IPS DF 6.9 (cell line): ENCODE data around the gene ASB18.

ENCODE experiments used
- DNase-seq: peaks from one replicate; pipeline ENCODE4 v3.0.0-alpha.2; 2013; ENCODE audit warnings: low read depth, low spot score
- H3K27ac ChIP-seq: one replicate; pipeline ENCODE4 v1.5.1; 2013; ENCODE audit warnings: low read length, control low read depth
- H3K27me3 ChIP-seq: 2 replicates; pipeline ENCODE4 v1.6.1; 2013; ENCODE audit warnings: mild to moderate bottlenecking, low read length; ENCODE audit not compliant: control insufficient read depth, insufficient read depth
- H3K36me3 ChIP-seq: 2 replicates; pipeline ENCODE4 v1.6.1; 2013; ENCODE audit warnings: low read length; ENCODE audit not compliant: control insufficient read depth, insufficient read depth
- H3K4me1 ChIP-seq: 2 replicates; pipeline ENCODE4 v1.6.1; 2013; ENCODE audit warnings: low read length; ENCODE audit not compliant: control insufficient read depth, insufficient read depth
- H3K4me3 ChIP-seq: 2 replicates; pipeline ENCODE4 v1.5.1; 2013; ENCODE audit warnings: mild to moderate bottlenecking, low read length
- H3K9me3 ChIP-seq: 2 replicates; pipeline ENCODE4 v1.6.1; 2013; ENCODE audit warnings: low read length, inconsistent platforms; ENCODE audit not compliant: control insufficient read depth, insufficient read depth
- WGBS: extraction: QIAGEN DNeasy Blood & Tissue Kit; methylation state at CpG from one replicate; pipeline ENCODE4 v1.1.7; 2013; ENCODE audit warnings: mixed read lengths, missing lambda C conversion rate; ENCODE audit not compliant: insufficient read length, insufficient coverage; 5-methylcytosine and 5-hydroxymethylcytosine counted together

ASB18 gene

DNA sequence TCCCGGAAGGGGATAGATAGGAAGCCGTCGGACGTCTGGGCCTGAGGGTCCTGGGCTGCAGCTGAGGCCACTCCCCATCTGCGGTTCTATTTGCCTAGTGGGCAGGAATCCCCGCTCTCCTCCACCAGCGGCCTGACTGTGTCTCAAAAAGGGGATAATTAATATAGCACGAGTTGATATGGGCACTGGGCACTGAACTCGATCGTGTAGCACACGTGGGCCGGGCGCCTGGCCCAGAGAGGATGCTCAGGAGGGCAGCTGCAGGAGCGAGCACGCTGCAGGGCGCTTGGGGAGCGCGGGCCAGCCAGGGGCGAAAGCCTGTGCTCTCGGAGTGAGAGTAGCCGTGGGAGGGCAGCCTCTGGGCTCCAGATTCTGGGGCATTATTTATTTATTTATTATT lies 87.3 kb downstream of the ASB18 start:
- no CpG with 5 or more reads among the region's 21 CpGs for WGBS
- Histone ChIP-seq H3K9me3 (no peaks in the 10 kb centered on the region), H3K4me1 (peaks cover 12% of the 10 kb centered on the region), H3K27me3 (peaks cover 53% of the 10 kb centered on the region), H3K4me3 (no peak overlapping the region), H3K27ac (no peak overlapping the region), H3K36me3 (no peaks in the 10 kb centered on the region)
- DNase-seq = no peak

DNA sequence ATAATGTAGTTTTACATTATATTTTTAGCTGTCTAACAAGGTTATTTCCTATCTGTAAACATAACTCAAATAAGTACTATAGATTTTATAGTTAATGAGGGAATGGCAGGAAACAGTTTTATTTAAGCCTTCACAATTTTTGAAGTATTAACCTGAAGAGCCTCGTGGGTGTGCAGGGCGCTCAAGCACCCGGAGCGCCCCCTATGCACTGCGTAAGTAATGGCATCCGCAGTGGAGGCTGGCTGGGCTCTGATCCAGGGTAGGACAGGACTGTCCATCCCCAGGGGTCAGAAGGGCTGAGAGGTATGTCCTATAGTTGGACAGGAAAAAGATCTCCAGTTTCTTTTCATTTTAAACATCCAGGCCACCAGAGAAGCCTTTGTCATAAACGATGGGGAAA lies 87.8 kb downstream of the ASB18 start:
- Histone ChIP-seq H3K27me3 (peaks cover 59% of the 10 kb centered on the region), H3K36me3 (no peaks in the 10 kb centered on the region), H3K9me3 (no peaks in the 10 kb centered on the region), H3K27ac (no peak overlapping the region), H3K4me1 (peaks cover 12% of the 10 kb centered on the region), H3K4me3 (no peak overlapping the region)
- WGBS = no CpG with 5 or more reads among the region's 7 CpGs
- no peak for DNase-seq

DNA sequence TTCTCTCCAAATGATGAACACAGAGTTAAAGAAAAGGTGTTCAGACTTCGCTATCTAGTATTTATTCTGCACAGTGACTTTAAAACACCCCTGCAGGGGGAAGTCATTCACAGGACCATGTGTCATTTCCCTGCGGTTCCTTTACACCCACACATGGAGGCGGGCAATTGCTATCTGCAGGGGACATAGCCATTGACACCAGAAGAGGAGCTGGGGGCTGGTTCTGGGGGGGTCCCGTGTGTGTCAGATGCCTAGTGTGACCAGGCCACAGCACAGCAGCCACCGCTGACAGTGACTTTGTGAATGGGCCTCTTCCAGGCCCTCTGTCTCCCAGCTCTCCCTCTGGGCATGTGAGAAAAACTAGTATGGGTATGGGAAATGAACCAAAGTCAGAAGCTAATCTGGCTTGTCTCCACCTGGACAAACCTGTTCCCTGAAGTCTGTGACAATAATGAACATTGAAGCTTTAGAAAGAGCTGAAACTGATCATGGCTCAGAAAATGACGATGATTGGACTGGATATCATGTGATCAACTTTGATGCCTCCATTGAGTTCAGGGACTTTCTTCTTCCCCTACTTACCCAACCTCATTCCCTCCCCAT lies 88.6 kb downstream of the ASB18 start:
- Histone ChIP-seq H3K4me3 (no peak overlapping the region), H3K36me3 (no peaks in the 10 kb centered on the region), H3K27me3 (peaks cover 66% of the 10 kb centered on the region), H3K9me3 (no peaks in the 10 kb centered on the region), H3K4me1 (peaks cover 17% of the 10 kb centered on the region), H3K27ac (no peak overlapping the region)
- no CpG with 5 or more reads among the region's 6 CpGs for WGBS
- no peak for DNase-seq

DNA sequence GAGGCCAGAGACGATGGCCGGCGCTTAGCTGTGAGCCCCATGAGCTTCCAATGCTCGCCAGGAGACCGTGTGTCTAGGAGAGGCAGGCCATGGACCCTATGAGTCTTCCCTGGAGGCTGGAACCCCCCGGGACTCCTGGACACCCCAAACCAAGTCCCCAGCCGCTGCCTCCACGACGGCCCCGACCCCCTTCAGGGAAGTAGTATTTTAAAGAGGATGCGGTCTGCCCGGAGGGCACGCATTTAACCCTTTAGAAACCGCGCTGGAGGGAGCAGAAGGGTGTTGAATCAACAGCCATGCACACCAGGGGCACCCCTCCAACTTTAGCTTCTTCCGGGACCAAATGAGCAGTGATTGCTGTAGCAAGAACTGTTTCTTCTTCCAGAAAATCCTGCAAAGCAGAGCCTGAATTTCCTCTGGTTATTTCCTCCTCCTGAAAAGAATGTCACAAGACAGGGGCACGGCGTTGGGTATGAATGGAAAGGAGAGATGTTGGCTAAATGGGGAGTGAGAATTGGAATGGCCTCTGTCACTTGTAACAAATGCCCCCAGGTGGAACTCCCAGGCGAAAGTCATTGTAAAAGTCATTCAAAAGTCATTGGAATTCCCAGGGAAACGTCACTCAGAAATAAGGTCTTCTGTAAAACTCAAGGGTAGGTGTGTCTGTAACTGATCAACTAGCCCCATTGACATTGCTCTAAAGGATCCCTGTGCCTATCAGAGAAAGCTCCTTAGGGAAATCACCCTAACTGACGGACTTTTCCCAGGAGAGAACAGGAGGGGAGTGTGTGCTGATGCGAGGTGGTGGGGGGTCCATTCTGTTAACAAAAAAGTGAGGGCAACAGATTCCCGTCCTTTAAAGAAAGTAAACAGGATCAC lies 90.2 kb downstream of the ASB18 start:
- no peak overlapping the region for H3K4me3 ChIP-seq
- H3K9me3 ChIP-seq = no peaks in the 10 kb centered on the region
- no CpG with 5 or more reads among the region's 23 CpGs for WGBS
- peaks cover 15% of the 10 kb centered on the region for H3K4me1 ChIP-seq
- H3K27me3 ChIP-seq = peaks cover 72% of the 10 kb centered on the region
- H3K36me3 ChIP-seq = no peaks in the 10 kb centered on the region
- no peak overlapping the region for H3K27ac ChIP-seq
- no peak for DNase-seq

DNA sequence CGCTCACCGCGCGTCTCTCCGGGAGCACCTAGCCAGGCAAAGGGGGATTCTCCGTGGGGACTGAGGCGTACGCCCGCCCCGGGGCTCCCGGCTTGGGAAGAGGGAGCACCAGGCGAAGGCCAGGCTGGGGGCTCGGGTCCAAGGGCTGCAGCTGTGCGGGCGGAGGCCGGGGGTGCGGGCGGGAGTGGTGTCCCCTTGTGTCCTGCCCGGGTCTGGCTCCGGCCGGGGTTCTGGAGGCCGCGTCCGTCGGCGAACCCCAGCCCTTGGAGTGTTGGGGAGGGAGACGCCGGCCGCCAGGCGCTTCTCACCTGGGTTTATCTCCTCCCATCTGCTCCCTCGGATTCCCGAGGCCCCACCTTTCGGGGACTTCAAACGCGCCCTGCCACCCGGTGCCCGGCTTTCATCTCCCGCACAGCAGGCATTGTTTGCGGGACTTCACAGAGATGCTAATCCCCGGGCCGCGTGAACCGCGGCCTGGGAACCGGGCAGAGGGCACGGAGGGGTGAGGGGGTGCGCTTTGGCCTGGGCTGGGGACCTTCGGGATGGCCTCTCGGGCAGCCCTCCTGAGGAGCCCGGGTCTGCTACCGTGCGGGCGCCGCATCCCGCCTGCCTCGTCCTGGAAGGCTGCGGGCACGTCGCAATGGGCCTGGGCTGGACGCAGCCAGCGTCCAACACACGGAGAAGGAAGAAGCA lies 91.0 kb downstream of the ASB18 start:
- no peaks in the 10 kb centered on the region for H3K36me3 ChIP-seq
- no peak for DNase-seq
- H3K27ac ChIP-seq = no peak overlapping the region
- WGBS = no CpG with 5 or more reads among the region's 62 CpGs
- peaks cover 15% of the 10 kb centered on the region for H3K4me1 ChIP-seq
- H3K27me3 ChIP-seq = peaks cover 71% of the 10 kb centered on the region
- H3K9me3 ChIP-seq = no peaks in the 10 kb centered on the region
- H3K4me3 ChIP-seq = no peak overlapping the region

DNA sequence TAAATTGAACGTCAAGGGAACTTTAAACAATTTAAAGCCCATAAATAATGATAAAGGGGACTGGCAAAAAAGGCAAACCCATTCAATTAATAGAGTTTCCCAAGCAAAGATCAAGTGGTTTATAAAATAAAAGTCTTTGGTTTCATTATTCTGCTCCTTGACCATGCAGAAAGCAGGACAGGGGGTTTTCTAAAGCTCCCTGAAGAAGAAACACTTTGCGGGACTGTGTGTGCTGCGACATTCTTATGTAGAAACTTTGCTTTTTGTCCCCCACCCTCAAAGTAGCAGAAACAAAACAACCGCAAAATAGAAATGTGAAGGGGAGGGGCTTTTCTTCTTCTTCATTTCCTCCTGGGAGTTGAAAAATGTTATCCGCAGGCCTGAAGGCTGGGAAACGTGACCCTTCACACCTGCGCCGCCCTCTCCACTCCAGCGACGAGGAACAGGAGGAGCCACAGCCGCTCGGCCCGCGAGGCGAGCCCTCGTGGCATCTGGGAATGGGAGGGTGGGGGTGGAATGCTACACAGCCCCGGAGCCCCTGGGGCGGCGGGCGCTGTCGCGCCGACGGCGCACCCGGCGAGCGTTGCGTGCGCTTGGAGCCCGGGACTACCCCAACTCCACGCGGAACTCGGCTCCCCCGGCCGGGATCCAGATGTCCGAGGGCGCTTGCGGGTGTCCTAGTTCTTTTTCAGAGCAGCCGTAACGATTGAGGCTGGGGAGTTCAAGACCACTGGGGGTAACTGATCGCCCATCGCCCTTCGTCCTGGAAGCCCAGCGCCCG lies 91.8 kb downstream of the ASB18 start:
- peaks cover 13% of the 10 kb centered on the region for H3K4me1 ChIP-seq
- WGBS = no CpG with 5 or more reads among the region's 46 CpGs
- DNase-seq = no peak
- no peaks in the 10 kb centered on the region for H3K9me3 ChIP-seq
- no peaks in the 10 kb centered on the region for H3K36me3 ChIP-seq
- no peak overlapping the region for H3K4me3 ChIP-seq
- H3K27me3 ChIP-seq = peaks cover 72% of the 10 kb centered on the region
- H3K27ac ChIP-seq = no peak overlapping the region

DNA sequence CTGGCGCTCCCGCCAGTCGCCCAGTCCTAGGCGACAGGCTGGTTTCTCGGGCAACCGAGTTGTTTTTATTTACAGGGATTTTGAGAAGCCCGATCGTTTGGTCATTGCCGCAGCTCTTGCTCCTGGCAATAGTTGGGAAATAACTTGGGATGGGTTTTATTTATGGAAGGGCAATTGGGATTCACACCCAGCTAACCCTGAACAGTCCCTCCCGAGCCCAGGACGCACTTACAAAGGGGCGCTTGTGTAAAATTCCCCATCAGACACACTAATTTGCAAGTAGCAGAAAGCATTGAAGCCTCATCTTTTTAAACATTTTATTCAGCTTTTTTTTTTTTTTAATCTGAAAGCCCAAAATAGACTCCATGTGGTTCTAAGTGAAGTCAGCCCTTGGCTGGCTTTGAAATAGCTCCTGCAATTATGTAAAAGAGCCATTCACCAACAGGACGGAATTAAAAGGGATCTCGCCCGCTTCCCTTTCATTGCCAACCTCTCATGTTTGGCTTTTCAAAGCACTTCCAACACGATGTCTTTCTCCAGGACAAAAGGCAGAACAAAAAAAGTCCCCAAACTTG lies 92.4 kb downstream of the ASB18 start:
- H3K36me3 ChIP-seq = no peaks in the 10 kb centered on the region
- H3K27ac ChIP-seq = no peak overlapping the region
- peaks cover 77% of the 10 kb centered on the region for H3K27me3 ChIP-seq
- no peaks in the 10 kb centered on the region for H3K9me3 ChIP-seq
- H3K4me3 ChIP-seq = no peak overlapping the region
- peaks cover 13% of the 10 kb centered on the region for H3K4me1 ChIP-seq
- DNase-seq = no peak
- no CpG with 5 or more reads among the region's 16 CpGs for WGBS

DNA sequence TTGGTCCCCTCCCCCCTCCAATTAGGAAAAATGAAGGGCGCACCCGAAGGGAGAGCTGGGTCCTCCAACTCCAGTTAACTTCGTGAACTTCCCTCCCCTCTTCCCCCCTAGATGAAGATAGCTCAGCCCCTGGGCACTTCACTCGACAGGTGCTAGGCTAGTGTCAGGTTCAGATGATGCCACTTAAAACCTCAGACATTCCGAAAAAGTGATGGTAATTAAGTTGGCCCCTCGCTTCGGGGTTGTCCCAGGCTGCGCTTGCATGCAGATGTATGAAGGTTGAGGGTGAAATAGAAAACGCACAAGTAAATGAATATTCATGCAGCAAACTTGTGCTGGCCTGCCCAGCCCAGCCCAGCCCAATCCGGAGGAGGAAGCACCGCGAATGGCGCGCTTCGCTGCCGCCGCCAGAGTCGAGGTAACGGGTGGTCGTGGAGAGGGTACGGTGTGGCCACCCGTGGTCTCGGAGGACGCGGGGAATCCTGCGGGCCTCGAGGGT lies 93.0 kb downstream of the ASB18 start:
- H3K27ac ChIP-seq = no peak overlapping the region
- H3K27me3 ChIP-seq = peaks cover 83% of the 10 kb centered on the region
- no peaks in the 10 kb centered on the region for H3K9me3 ChIP-seq
- no peak overlapping the region for H3K4me3 ChIP-seq
- peaks cover 15% of the 10 kb centered on the region for H3K4me1 ChIP-seq
- no peaks in the 10 kb centered on the region for H3K36me3 ChIP-seq
- DNase-seq = no peak
- WGBS = no CpG with 5 or more reads among the region's 27 CpGs

DNA sequence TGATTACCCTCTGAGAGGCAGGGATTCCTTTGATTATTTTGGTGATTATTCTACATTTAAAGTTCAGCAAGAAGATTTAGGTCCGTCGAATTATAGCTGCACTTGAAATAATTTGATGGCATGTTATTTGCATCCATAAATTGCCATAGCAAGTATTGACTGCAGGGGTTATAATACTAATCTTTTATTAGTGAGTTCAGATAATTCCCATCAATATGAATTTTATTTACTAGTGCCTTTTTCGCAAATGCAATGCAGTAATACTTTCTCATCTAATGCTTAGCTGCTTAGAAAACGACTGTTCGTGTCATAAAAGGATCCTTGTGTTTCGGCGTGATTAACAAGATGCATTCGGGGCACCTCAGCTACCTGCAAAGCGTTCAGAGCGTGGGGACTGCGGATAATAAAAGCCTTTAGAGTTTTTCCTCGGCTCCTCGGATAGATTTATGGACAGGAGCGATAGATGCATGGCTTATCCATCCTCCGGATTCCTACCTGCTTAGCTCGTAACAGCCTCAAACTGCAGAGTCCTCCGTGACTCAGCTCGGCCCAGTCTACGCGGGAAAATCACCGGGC lies 93.5 kb downstream of the ASB18 start:
- H3K9me3 ChIP-seq = no peaks in the 10 kb centered on the region
- H3K4me1 ChIP-seq = peaks cover 15% of the 10 kb centered on the region
- DNase-seq = no peak
- no peaks in the 10 kb centered on the region for H3K36me3 ChIP-seq
- peaks cover 86% of the 10 kb centered on the region for H3K27me3 ChIP-seq
- H3K4me3 ChIP-seq = no peak overlapping the region
- H3K27ac ChIP-seq = no peak overlapping the region
- WGBS = no CpG with 5 or more reads among the region's 21 CpGs
